T-helper 1 cell (primary cell): ENCODE results near the gene FGD6.
"Not testable (repeated sequence)": the region's sequence is repeated elsewhere in the genome, so short reads cannot be mapped to it uniquely, and the experiment has no call there.

Experiments
- DNase-seq, 5 donors: peaks; one replicate each; pipeline ENCODE4 v3.0.0-alpha.2; 2012 to 2020

FGD6 gene

DNA sequence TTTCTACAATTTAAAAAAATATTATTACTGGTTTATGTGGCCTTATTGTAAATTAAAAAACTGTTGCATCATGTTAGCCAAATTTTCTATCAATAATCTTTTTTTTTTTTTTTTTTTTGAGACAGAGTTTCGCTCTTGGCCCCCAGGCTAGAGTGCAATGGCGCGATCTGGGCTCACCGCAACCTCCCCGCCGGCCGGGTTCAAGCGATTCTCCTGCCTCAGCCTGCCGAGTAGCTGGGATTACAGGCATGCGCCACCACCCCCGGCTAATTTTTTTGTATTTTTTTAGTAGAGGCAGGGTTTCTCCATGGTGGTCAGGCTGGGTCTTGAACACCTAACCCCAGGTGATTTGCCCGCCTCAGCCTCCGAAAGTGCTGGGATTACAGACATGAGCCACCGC is 16.9 kb upstream of the FGD6 start:
- DNase-seq = not testable (repeated sequence)

DNA sequence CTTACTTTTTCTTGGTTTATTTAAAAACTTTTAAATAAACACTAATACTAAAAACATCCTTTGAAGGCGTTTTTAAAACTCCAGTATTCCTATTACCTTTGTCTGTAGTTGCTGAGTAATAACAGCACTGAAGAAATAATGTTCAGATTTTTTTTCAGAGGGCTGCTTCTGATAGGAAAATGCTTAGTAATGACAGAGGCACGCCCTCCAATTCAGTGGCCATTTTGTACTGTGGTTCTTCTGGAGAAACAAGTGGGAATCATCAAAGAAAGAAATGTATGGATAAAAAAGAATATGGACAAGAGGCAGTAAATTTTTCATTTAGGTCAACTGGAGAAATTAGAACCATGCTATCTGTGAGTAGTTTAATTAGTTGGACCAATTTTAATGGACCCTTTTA is 13.9 kb upstream of the FGD6 start:
- no peak for DNase-seq

DNA sequence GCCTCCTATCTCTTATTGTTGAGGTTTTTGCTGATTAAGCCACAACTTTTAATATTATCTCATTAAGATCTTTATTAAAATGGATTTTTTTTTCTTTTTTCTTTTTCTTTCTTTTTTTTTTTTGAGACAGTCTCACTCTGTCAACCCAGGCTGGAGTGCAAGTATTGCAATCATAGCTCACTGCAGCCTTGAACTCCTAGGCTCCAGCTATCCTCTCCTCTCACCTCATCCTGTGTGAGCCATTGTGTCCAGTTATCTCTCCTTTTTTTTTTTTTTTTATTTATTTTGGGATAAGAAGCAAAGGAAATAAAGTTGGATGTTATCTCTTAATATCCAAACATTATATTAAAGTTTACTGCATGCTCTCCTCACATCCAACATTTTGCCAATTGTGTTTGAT is 13.0 kb upstream of the FGD6 start:
- no peak for DNase-seq

DNA sequence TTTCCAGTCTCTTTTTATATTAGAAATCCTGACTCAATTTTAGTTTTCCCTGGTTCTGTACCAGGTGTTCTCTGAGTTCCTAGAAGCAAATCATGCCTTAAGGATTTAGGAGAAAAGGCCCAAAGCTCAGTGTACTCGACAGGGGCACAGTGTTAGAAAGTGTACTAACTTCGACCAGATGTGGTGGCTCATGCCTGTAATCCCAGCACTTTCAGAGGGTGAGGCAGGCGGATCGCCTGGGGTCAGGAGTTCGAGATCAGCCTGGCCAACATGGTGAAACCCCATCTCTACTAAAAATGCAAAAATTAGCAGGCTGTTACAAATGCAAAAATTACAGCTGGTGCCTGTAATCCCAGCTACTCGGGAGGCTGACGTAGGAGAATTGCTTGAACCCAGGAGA is 12.4 kb upstream of the FGD6 start:
- DNase-seq = no peak

DNA sequence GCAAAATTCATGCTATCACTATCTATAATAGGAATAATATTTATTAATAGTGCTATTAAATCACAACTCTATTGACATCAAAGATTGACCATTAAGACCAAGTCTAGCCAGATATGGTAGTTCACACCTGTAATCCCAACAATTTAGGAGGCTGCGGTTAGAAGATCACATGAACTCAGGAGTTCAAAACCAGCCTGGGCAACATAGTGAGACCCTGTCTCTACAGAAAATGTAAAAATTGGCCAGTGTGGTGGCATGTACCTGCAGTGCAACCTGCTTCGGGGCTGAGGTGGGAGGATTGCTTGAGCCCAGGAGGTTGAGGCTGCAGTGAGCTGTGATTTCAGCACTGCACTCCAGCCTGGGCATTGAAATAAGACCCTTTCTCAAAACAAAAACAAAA is 11.3 kb upstream of the FGD6 start:
- DNase-seq = no peak

DNA sequence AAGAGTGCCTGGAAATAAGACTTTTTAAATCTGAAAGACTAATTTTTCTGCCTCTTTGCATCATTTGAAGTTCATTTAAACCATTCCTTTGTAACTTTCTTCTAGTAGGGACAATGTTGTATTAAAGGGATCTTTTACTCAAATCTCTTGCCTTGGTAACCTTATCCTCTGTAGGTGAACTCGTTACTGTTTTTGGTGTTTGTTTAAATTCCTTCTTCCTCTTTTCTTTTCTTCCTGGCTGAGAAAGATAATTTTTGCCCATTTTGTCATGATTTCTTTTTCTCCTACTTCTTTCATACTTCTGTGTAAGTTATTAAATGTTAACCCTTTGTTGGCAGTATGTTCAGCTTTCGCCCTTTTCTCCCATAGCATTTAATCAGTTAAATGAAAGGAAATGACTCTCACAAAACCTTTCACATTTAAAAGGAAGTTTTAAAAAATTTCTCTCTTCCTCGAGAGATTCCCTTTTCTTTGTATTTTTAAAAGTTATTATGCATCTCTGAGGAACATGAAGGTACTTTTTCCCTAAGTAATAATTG is 10.6 kb upstream of the FGD6 start:
- no peak for DNase-seq

DNA sequence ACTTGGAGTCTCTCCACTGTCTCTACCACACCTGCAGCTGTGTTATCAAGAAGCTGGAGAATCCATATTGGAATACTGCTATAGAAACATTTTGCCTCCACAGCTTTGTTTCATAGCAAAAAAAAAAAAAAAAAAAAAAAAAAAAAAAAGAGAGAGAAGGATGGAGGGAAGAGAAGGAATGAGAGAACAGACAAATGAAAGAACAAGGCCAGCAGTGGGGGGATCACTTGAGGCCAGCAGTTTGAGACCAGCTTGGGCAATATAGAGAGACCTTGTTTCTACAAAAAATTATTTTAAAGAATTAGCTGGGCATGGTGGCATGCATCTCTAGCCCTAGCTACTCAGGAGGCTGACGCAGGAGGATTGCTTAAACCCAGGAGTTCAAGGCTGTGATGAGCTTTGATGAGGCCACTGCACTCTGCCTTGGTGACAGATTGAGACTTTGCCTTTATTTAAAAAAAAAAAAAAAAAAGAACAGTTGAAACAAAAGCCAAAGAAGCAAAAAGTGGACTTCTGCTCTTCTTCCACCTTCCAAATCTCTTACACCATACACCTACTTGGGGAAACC is 8.5 kb upstream of the FGD6 start:
- no peak for DNase-seq

DNA sequence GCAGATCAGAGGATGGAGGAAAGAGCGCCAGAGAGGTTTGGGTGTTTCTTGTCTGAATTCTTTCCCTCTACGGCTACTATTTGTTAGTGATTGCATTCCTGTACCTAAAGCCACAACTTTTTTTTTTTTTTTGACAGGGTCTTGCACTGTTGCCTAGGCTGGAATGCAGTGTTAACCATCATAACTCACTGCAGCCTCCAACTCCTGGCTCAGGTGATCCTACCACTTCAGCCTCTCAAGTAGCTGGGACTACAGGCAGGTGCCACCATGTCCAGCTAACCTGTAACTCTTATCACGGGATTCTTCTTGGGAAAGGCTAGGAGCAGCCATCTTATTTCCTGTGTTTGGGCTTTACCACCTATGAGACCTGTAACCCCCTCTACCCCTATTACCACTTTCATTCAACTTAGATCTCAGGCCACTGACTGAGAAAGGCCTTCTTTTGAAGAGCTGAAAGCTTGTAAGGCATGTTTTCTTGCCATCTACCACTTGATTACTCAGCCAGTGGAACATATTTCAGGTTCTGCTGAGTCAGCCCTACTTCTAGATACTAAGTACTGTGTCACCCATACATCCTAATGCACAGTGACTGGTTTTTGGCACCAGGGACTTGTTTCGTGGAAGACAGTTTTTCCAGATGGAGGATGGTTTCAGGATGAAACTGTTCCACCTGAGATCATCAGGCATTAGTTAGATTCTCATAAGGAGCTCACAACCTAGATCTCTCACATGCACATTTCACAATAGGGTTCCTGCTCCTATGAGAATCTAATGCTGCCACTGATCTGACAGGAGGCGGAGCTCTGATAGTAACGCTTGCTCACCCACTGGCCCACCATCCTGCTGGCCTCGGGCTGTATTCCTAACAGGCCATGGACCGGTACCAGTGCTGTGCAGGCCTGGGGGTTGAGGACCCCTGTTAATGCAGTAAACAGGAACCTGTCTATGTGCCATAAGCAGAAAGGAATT is 7.2 kb upstream of the FGD6 start:
- DNase-seq = peak in 1 of 5 donors; percentile 2

DNA sequence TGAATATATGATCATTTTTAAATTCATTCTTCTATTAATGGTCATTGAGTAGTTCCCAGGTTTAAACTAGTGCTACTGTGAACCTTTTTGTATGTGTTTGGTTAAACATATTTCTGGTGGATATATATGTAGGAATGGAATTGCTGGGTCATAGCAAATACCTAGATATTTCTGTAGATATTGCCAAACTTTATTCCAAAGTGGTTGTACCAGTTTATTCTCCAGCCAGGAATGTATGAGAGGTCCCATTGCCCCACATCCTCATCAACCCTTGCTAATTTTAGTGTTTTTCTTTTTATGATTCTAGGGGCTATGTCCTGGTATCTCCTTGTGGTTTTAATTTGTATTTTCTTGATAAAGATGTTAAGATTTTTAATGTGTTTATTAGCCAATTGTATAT is 3.5 kb upstream of the FGD6 start:
- DNase-seq = no peak

DNA sequence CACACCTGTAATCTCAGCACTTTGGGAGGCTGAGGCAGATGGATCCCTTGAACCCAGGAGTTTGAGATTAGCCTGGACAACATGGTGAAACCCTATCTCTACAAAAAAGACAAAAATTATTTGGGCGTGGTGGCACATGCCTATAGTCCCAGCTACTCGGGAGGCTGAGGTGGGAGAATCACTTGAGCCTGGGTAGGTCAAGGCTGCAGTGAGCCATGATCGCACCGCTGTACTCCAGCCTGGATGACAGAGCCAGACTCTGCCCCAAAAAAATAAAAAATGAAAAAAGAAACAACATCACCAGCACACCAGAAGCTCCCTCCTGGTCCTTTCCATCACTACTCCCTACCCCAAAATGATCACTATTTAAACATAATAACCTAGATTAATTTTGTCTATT is 2.9 kb upstream of the FGD6 start:
- DNase-seq = no peak

DNA sequence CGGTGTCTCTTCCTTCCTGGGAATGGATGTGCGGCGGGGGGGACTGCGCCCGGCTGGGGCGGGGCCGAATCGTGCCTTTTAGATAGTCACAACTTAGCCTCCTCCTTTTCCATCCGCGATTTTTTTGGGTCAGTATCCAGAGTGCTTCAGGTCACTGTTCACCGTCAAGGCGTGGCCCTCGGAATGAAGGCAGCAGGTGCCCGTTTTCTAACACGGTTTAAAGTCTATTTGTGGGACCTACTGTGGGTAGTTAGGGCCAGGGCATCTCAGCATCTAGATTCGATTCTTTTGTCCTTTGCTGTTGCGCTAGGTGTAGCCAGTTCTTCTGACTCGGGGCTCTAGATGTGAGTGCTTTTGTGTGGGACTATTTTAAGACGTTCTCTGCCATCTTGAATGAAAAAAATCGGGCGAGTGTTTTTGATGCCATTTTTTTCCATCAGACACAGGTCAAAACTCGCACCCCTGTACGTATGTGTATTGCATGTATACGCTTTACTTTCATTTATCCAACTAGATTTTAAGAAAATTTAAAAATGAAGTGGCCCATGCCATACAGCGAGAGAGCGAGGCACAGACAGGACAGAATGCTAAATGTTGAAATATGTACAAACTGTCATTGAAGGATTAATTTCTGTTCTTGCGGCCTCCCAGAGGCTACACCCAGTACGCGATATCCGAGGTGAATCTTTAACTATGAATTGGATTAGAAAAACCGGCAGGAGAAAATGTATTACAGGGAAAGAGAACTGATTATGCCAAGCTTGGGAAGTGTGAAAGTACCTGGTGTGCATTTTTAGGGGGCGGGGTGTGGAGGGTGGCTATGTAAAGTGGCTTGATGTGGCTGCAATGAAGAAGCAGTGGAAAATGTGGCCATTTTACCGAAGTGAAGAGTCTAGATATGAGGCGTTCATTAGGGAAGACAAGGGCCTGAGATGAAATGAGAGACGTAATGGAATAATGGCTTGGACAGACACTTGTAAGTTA is 1.2 kb upstream of the FGD6 start:
- DNase-seq = peak in 4 of 5 donors; percentile 11 to 57 (median 30)

DNA sequence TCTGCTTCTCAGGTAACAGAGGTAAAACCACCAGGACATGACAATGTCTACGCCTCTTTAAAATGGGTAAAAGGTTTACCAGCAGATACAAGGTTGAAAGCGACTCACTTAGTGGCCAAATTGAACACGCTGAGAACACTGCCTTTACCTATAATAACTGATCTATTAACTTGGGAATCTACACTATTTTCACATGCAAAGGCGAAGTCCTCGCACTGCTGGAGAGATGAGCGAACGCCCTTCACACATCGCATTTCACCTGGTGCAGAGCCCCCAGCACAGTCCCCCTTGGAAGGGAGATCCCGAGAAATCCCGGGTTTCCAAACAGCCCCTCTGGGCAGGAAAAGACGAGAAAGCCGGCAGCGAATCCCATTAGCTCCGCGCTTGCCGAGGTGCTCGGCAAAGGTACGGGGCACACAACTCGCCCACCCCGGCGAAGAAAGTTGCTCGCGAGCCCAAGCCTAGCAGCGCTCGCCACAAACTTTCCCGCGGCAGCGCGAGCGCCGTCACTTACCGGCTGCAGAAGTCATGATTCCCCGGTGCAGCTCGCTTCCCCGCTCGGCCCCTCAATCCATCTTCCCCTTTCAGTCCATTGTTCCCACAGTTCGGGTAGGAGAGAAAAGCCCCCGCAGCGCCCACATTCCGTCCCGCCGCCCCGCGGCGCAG is 423 bp downstream of the FGD6 start:
- peak in 1 of 5 donors; percentile 5 for DNase-seq

DNA sequence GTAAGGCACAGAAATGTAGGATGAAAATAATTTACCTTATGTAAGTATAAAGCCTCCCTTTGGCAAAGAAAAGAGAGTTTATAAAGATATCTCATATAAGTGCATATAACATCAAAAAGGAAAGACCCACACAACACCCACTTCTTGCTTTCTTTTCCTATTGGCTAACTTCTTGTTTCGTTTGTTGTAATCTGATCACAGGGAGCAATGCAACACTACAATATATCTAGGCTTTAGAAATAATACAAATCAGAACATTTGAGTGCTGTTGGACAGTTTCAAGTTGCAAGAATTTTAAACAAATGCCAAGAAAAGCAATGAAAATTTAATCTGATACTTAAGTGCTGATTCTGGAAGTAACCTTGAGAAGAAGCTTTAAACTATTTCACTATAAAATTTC is 1.3 kb downstream of the FGD6 start:
- DNase-seq = no peak

DNA sequence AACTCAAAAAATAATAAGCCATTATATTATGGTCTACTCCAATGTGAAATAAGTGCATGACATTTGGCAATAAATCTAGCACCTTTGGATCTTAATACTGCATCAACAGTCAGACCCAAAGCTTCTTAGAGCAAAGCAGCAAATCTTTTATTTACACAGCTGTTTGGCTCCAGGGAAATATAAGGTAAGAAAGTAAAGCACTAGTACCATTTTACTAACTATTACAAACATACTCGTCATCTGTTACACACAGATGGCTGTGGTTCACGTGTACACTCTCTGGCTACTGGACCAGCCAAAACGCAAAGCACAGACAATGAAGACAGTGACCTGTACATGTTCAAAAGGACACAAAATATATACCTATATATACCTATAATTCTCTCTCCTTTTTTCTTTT is 2.8 kb downstream of the FGD6 start:
- DNase-seq = no peak

DNA sequence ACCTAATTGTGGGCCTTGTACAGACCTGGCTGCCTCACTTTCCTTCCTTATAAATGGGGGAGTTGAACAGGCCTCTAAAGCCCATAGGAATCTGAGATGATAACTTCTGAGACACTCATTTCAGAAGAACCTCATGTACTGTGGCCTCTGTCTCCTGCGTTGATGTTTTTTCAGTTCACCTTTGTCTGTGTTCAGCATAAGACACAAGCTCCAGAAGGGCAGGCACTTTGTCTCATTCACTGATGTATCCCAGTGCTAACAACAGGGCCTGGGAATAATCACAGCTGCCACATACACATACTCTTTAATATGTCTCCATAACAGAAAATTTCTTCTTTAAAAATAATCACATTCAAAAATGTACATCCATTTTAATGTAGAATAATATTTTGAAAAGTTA is 3.3 kb downstream of the FGD6 start:
- DNase-seq = no peak

DNA sequence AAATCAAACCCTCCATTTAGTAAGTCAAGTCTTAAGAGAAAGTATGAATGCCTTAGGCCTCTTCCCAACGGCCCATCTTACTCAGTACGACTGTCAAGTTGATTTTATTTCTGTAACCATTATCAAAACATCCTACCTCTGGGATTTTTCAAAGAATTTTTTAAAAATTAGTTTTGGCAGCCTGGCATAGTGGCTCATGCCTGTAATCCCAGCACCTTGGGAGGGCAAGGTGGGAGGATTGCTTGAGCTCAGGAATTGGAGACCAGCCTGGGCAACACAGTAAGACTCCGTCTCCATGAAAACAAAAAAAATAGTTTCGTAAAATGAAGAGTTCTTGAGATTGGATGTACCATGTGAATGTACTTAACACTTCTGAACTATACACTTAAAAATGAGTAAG is 4.1 kb downstream of the FGD6 start:
- DNase-seq = no peak

DNA sequence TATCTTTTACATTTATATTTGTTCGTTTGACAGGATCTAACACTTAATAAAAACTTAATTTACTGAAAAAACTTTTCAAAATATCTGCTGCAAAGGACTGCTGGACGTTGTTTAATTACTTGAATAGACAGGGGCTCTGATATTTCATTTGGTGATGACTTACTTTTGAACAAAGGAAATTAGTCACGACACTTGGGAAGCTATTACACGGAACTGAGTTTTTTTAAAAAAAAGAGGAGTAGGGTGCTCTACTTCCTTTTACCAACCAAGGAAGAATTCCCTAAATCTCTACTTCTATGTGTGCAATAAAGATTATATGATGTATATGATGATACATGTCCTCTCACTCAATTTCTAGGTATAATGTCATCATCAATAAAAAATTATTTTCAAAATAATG is 4.7 kb downstream of the FGD6 start:
- DNase-seq = no peak

DNA sequence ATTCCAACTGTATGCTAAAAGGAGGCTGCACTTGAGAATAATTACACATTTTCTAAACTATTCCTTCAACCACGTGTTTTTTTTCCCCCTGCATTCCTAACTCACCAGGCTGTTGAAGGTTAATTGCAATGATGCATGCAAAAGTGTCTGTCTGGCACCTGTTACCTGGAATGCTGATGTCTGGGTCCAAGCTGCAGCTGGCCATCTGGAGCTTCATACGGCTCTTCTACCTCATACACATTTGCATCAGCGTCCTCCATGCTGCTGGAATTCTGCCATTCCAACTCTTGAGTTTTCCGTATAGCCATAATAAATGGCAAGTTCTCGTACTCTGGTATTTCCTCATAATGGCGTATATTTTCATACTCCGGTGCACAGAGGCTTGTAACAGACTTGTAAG is 8.6 kb downstream of the FGD6 start:
- DNase-seq = no peak

DNA sequence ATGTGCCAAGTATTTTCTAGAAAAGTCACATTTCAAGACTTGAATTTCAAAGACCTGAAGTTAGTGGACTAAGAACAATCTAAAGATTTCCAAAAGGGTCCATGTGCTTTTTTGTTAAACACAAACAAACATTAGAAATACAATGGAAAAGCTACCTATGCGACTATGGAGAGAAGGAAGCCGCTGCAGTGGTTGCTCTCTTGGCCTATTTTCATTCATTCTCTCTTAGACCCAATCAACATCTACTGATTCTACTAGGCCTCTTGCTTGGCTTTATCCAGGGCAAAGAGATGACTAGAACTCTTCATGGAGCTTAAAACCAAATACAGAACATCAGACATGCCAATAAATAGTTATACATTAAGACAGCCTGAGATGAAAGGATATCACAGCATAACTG is 9.9 kb downstream of the FGD6 start:
- no peak for DNase-seq

DNA sequence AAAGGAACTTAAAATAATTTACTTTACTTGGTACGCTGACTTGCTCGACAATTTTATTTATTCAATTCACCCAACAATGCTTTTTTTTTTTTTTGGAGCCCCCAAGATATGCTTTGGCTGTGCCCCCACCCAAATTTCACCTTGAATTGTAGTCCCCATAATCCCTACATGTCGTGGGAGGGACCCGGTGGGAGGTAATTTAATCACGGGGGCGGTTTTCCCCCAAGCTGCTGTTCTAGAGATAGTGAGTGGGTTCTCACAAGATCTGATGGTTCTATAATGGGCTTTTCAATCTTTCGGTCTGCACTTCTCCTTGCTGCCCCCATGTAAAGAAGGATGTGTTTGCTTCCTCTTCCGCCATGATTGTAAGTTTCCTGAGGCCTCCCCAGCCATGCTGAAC is 10.4 kb downstream of the FGD6 start:
- no peak for DNase-seq

DNA sequence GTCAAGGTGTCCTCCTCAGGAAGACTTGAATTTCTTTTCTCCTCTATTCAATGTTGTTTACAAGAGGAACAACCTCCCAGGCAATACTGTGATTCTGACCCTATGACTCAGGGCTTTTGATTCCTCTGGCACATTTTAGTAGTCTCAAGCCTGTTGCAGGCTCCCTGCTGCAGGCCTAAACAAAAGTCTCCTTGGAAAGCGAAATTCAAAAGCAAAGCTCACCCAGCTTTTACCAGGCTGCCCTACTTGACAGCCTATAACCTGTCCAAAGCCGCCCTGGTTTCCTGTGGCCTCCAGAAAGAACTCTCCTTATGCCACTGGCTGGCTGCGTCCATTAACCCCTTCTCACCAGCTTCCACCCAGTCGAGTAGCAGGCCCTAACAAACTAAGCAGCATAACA is 11.6 kb downstream of the FGD6 start:
- DNase-seq = no peak

DNA sequence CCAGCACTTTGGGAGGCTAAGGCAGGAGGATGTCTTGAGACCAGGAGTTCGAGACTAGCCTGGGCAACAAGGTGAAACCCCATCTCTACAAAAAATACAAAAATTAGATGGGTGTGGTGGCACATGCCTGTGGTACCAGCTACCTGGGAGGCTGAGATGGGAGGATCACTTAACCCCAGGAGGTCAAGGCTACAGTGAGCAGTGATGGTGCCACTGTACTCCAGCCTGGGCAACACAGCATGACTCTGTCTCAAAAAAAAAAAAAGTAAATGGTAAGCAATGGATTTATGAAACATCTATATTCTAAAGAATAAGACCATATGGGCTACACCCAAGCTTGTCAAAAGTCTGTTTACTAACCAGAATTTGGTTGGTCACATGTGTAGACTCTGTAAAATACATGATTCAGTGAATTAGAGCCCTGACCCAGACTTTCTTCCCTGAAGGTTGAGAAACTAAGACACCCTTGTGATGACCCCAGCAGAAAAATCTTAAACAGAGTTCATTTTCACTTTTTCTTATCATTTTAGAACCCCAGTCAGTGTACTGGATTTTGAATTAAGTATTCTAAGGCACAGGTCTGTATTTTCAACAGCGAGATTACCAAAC is 12.1 kb downstream of the FGD6 start:
- no peak for DNase-seq
